Measurements from ENCODE around the gene NELFB. TPM values are rescaled to one million over a fixed set of nuclear protein-coding genes. Genes with fewer than 3 reads are reported as not detected.

Gene NELFB
- total RNA-seq, 1 experiment from 2014 or later = 40.5 TPM

- no peak for DNase-seq (ENCODE audit: unreplicated experiment)
- Mint-ChIP-seq H3K36me3 (ENCODE audit: insufficient read depth, unreplicated experiment) (peaks cover 5% of the 10 kb centered on the region), H3K4me1 (ENCODE audit: insufficient read depth, unreplicated experiment) (no peaks in the 10 kb centered on the region), H3K27me3 (ENCODE audit: insufficient read depth, unreplicated experiment) (peaks cover 11% of the 10 kb centered on the region), H3K4me3 (ENCODE audit: unreplicated experiment) (no peak overlapping the region), H3K9me3 (ENCODE audit: unreplicated experiment) (no peaks in the 10 kb centered on the region), H3K27ac (ENCODE audit: low read depth, unreplicated experiment) (no peak overlapping the region)
- ChIA-PET POLR2A (no interaction called here), CTCF (no interaction called here)
- BruUV-seq (replicated peaks) = no TSS peak
- intact Hi-C loops (cut with micrococcal nuclease) = no loop called here
- TF ChIP-seq CTCF (IDR thresholded peaks at IDR 0.05; ENCODE audit: unreplicated experiment) = no peak
These were observed 43.5 kb downstream of the NELFB start for GRCh38 chr9:137298401-137299202.

- no peak for DNase-seq (ENCODE audit: unreplicated experiment)
- Mint-ChIP-seq H3K4me3 (ENCODE audit: unreplicated experiment) (no peak overlapping the region), H3K27me3 (ENCODE audit: insufficient read depth, unreplicated experiment) (peaks cover 11% of the 10 kb centered on the region), H3K9me3 (ENCODE audit: unreplicated experiment) (no peaks in the 10 kb centered on the region), H3K4me1 (ENCODE audit: insufficient read depth, unreplicated experiment) (no peaks in the 10 kb centered on the region), H3K27ac (ENCODE audit: low read depth, unreplicated experiment) (no peak overlapping the region), H3K36me3 (ENCODE audit: insufficient read depth, unreplicated experiment) (peaks cover 5% of the 10 kb centered on the region)
- TF ChIP-seq CTCF (IDR thresholded peaks at IDR 0.05; ENCODE audit: unreplicated experiment) = no peak
- ChIA-PET CTCF (no interaction called here), POLR2A (no interaction called here)
- BruUV-seq (replicated peaks) = no TSS peak
- intact Hi-C loops (cut with micrococcal nuclease) = no loop called here
These were observed 44.1 kb downstream of the NELFB start for GRCh38 chr9:137299203-137299565.

GRCh38 chr9:137299938-137300337, 44.8 kb downstream of the NELFB start:
- Mint-ChIP-seq H3K36me3 (ENCODE audit: insufficient read depth, unreplicated experiment) (peaks cover 5% of the 10 kb centered on the region), H3K27ac (ENCODE audit: low read depth, unreplicated experiment) (no peak overlapping the region), H3K27me3 (ENCODE audit: insufficient read depth, unreplicated experiment) (peaks cover 11% of the 10 kb centered on the region), H3K4me1 (ENCODE audit: insufficient read depth, unreplicated experiment) (no peaks in the 10 kb centered on the region), H3K4me3 (ENCODE audit: unreplicated experiment) (no peak overlapping the region), H3K9me3 (ENCODE audit: unreplicated experiment) (no peaks in the 10 kb centered on the region)
- DNase-seq (ENCODE audit: unreplicated experiment) = no peak
- POLR2A ChIA-PET = no interaction called here
- TF ChIP-seq CTCF (IDR thresholded peaks at IDR 0.05; ENCODE audit: unreplicated experiment) = no peak
- CTCF ChIA-PET = interaction anchor here (0.9 kb wide), 1 partner anchor 13 kb away, joined by 5 read pairs; no protein-coding TSS in a partner anchor
- intact Hi-C loops (cut with micrococcal nuclease) = loop anchor here (5.0 kb wide), 1 partner anchor 122 kb away; the partner anchor contains the start of genes EXD3 and NOXA1
- TSS peak; percentile 59 for BruUV-seq (replicated peaks)

GRCh38 chr9:137300567-137301080, 45.5 kb downstream of the NELFB start:
- CTCF ChIA-PET = interaction anchor here (0.6 to 0.9 kb wide), 2 partner anchors 14 to 110 kb away, joined by 3 to 5 read pairs; no protein-coding TSS in a partner anchor
- Mint-ChIP-seq H3K9me3 (ENCODE audit: unreplicated experiment) (no peaks in the 10 kb centered on the region), H3K4me3 (ENCODE audit: unreplicated experiment) (peak overlapping the region; percentile 74), H3K36me3 (ENCODE audit: insufficient read depth, unreplicated experiment) (peaks cover 5% of the 10 kb centered on the region), H3K27me3 (ENCODE audit: insufficient read depth, unreplicated experiment) (peaks cover 11% of the 10 kb centered on the region), H3K4me1 (ENCODE audit: insufficient read depth, unreplicated experiment) (no peaks in the 10 kb centered on the region), H3K27ac (ENCODE audit: low read depth, unreplicated experiment) (no peak overlapping the region)
- POLR2A ChIA-PET = no interaction called here
- no peak for DNase-seq (ENCODE audit: unreplicated experiment)
- TF ChIP-seq CTCF (IDR thresholded peaks at IDR 0.05; ENCODE audit: unreplicated experiment) = no peak
- no TSS peak for BruUV-seq (replicated peaks)
- intact Hi-C loops (cut with micrococcal nuclease) = loop anchor here (5.0 kb wide), 1 partner anchor 122 kb away; the partner anchor contains the start of genes EXD3 and NOXA1
